Muscle of arm (tissue), 12 donors: ENCODE results near the gene ARHGEF18. TPM values are rescaled to one million over a fixed set of nuclear protein-coding genes. Genes with fewer than 3 reads are reported as not detected.

Experiments used
- DNase-seq: peaks from one replicate; pipeline ENCODE4 v3.0.0-alpha.2; 2013
- polyA plus RNA-seq, 12 donors: library from polyadenylated mRNA; unstranded; fragments of 120-200 nt; gene quantifications; one replicate each; pipeline ENCODE4 v1.2.1, GENCODE V29; 2013; ENCODE audit not compliant: insufficient read length in 12 of 12

Gene ARHGEF18
- polyA plus RNA-seq, 12 donors: 8.5 to 20.9 (median 13.9) TPM; not detected in 1

DNA sequence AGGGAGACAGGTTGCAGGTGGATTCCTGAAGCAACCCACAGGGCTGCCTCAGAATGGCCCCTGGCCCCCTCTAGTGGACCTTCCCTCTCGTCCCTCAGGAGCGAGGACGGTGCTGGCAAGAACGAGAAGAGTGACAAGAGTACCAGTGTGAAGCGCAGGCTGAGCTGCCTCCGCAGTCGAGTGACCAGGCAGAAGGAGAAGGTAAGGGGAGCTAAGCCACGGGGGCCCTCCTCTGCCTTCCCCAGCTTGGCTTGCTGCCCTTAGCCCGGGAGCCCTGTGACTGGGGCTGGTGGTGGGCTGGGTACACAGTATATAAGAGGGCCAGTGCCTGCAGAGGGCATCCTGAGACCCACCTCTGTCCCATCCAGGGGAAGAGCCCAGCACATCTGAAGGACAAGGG, 34.0 kb downstream of the ARHGEF18 start:
- DNase-seq: no peak

GRCh38 chr19:7383284-7383683, 34.5 kb downstream of the ARHGEF18 start:
- no peak for DNase-seq

DNA sequence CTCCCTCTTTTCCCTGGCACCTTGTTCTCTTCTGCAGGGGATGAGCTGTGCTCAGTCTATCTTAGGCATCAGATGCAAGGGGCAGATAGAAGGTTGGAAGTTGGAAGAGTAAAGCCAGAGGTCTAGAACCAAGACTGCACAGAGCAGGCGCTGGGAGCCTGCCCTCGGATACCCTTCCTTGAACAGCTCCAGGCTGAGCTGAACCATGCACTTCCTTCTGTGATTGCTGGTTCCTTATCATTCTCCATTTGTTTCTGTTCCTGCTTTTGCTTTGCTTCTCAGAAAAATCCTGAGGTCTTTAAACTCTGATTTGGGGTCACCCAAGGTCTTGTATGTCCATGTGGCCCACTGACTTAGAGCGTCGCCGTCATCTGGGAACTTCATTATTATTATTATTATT, 36.3 kb downstream of the ARHGEF18 start:
- DNase-seq: no peak

DNA sequence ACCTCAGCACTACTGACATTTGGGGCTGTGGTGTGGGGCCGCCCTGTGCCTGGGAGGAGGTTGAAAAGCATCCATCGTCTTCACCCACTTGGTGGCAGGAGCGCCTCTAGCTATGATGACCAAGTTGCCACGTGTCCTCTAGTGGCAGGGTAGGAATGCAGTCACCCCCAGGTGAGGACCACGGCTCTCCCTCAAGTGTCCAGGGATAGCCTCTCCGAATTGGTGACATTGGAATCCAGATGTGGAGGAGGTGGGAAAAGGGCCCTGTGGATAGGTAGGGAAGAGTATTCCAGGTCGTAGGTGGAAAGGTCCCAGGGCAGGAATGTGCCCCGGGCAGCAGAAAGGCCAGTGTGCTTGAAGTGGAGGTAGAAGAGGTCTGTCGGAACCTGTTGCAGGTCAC, 37.6 kb downstream of the ARHGEF18 start:
- no peak for DNase-seq

DNA sequence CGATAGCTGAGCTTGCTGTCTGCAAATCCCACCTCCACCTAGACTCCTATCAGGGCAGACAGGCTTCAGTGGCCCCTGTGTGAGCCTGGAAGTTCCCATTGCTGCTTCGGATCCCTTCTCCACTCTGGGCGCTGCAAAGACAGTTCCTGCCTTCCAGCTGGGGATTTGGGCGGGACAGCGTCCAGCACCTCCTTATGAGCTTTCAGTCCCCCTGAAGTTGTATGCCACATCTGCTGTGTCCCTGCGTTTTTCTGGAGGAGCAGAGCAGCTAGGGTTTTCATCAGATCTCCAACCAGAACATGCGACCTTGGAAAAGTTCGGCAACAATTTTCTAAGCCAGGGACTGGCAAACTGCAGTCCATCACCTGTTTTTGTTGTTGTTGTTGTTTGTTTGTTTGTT, 38.0 kb downstream of the ARHGEF18 start:
- DNase-seq: no peak

DNA sequence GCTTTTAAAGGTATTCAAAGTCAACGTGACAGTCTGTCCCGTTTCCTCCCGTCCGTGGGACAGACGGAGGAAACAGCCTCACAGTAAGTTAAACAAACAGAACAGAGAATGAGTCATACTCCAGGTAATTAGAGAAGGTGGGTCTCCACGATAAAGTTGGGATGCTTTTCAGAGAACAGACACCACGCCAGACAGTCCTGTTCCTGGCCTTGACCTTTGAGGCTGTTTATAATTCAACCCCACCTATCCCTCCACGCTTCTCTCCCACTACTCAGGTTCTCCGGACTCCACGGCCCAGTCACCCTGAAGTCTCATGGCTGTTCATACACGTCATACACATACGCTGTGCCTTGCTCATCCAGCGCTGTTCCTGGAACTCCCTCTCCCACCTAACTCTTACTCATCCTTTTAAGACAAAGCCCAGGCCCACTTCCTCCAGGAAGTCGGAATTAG, 42.5 kb downstream of the ARHGEF18 start:
- no peak for DNase-seq

- no peak for DNase-seq
Observed at GRCh38 chr19:7393459-7393858, 44.7 kb downstream of the ARHGEF18 start.

DNA sequence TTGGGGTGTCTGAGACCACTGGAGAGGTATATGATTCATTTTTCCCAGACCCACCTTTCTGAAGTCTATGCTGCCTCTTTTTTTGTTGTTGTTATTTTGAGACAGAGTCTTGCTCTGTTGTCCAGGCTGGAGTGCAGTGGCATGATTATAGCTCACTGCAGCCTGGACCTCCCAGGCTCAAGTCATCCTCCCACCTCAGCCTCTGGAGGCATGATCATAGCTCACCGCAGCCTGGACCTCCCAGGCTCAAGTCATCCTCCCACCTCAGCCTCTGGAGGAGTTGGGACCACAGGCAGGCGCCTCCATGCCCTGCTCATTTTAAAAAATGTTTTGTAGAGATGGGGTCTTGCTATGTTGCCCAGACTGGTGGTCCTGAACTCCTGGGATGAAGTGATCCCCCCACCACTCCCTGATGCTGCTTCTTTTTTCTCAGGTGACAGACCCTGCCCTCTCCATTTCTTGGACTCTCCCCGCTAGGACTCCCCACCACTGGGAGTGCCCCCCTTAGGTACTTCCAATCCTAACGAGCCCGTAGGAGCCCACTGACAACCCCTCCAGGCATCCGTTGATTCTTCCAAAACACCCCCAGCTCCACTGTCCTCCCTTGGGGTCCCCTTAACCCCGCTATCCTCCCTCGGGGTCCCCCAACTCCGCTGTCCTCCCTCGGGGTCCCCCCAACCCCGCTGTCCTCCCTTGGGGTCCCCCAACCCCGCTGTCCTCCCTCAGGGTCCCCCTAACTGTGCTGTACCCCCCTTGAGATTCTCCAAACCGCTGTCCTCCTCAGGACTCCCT, 45.4 kb downstream of the ARHGEF18 start:
- no peak for DNase-seq

DNA sequence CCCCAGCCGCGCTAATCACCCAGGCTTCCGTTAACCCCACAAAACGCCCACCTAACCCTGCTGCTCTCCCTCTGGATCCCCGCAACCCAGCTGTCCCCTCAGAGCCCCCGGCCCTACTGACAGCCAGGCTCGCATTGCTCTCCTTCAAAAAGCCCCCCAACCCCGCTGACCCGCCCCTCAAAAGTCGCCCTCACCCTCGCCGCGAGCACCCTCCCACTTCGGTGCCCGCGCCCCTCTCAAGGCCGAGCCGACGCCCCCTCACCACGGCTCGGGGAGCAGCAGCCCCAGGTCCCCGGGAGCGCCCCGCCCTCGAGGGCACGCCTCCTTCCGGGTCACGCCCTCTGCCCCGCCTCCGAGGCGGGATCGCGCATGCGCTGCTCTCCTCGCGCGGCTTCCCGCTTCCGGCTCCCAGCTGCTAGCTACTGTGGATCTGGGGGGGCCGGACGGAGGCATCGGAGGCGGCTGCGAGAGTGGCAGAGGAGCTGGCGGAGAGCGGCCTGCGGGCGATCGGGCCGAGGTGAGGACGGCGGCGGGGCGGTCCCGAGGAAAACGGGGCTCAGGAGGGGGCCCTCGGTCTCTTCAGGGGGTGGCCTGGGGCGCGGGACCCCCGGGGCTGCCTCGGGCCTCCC, 46.1 kb downstream of the ARHGEF18 start:
- DNase-seq: peak; percentile 95

DNA sequence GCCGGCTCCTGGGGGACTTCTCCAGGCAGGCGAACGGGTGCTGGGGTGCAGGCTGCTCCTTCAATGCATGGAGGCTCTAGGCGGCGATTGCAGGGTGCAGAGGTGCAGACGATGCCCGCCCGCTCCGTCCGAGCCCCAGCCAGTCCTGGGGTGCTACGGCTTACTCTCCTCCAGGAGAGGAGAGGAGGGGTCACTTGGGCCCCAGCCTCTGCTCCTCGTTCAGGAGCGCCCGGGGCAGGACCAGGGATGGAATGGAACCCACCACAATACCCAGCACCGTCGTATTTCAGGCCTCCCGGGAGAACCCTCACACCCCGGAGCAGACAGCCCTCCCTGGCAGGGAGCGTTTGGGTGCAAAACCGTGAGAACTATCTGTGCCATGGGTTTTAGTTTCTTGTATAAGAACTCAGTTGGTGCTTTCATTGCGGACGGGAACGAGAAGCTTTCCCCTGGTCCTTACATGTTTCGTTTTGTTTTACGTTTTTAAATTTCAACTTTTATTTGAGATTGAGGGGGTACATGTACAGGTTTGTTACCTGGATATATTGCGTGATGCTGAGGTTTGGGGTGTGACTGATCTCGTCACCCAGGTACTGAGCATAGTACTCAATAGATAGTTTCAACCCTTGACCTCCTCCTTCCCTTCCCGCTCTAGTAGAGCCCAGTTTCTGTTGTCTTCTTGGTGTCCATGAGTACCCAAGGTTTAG, 46.8 kb downstream of the ARHGEF18 start:
- no peak for DNase-seq

DNA sequence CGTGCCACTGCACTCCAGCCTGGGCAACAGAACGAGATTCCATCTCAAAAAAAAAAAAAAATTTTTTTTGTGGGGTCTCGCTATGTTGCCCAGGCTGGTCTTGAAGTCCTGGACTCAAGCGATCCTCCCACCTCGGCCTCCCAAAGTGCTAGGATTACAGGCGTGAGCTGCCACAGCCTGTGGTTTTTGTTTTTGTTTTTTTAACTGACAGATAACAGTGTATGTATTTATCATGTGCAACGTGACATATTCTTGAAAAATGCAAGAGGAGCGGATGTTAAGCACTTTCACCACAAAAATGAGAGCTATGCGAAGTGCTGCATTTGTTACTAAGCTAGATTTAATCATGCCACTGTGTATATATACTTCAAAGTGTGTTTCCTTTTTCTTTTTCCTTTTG, 49.0 kb downstream of the ARHGEF18 start:
- DNase-seq: no peak

Other genes with a start within 250 kb of the ARHGEF18 start
- gene INSR, start 54.5 kb upstream of the ARHGEF18 start, polyA plus RNA-seq: 100 to 1,000 TPM in 1 of 12 donors, 10 to 100 TPM in 11; 11.1 to 138 (median 16.9) TPM
- 1 to 10 TPM in 10 of 12 donors, not detected in 2; 1.9 to 3.1 (median 2.3) TPM for gene PEX11G, start 140.1 kb downstream of the ARHGEF18 start, polyA plus RNA-seq
- gene ZNF358, start 167.2 kb downstream of the ARHGEF18 start, polyA plus RNA-seq: 10 to 100 TPM in 11 of 12 donors, not detected in 1; 30.7 to 89.4 (median 36.4) TPM
- gene MCOLN1, start 173.7 kb downstream of the ARHGEF18 start, polyA plus RNA-seq: 10 to 100 TPM in 10 of 12 donors, 1 to 10 TPM in 1, not detected in 1; 9.7 to 16.7 (median 10.8) TPM
- gene PNPLA6, start 186.8 kb downstream of the ARHGEF18 start, polyA plus RNA-seq: 10 to 100 TPM in 11 of 12 donors, not detected in 1; 19.3 to 47.1 (median 24.1) TPM
- gene CAMSAP3, start 246.9 kb downstream of the ARHGEF18 start, polyA plus RNA-seq: 1 to 10 TPM in 3 of 12 donors, under 1 TPM in 7, not detected in 2; 0.06 to 8.8 (median 0.33) TPM